ENCODE data around the gene GATB.

Gene GATB

GRCh38 chr4:151771664-151772063 lies 10.9 kb upstream of the GATB start:
- Histone ChIP-seq H2AFZ (ENCODE audit: low read depth) (no peak overlapping the region), H3K4me1 (ENCODE audit: low read depth, poor library complexity, severe bottlenecking) (peaks cover 5% of the 10 kb centered on the region), H3K27me3 (ENCODE audit: insufficient read depth, low read depth) (no peaks in the 10 kb centered on the region), H3K9ac (no peak overlapping the region), H4K20me1 (ENCODE audit: insufficient read depth) (no peaks in the 10 kb centered on the region), H3K27ac (no peak overlapping the region), H3K79me2 (ENCODE audit: insufficient read depth, low read depth) (no peaks in the 10 kb centered on the region), H3K4me2 (no peak overlapping the region), H3K4me3 (IDR thresholded peaks at IDR 0.05; ENCODE audit: insufficient read depth, low read depth, low read length) (no peak overlapping the region), H3K36me3 (ENCODE audit: insufficient read depth) (no peaks in the 10 kb centered on the region)
- TF ChIP-seq CTCF (conservative IDR thresholded peaks at IDR 0.05; ENCODE audit: low read depth, low read length) = no peak

- peaks cover 5% of the 10 kb centered on the region for H3K4me1 ChIP-seq (ENCODE audit: low read depth, poor library complexity, severe bottlenecking)
- no peak overlapping the region for H3K4me2 ChIP-seq
- H3K27me3 ChIP-seq (ENCODE audit: insufficient read depth, low read depth) = no peaks in the 10 kb centered on the region
- no peaks in the 10 kb centered on the region for H4K20me1 ChIP-seq (ENCODE audit: insufficient read depth)
- no peak overlapping the region for H3K27ac ChIP-seq
- H3K4me3 ChIP-seq (IDR thresholded peaks at IDR 0.05; ENCODE audit: insufficient read depth, low read depth, low read length) = no peak overlapping the region
- H3K79me2 ChIP-seq (ENCODE audit: insufficient read depth, low read depth) = no peaks in the 10 kb centered on the region
- H3K9ac ChIP-seq = no peak overlapping the region
- no peaks in the 10 kb centered on the region for H3K36me3 ChIP-seq (ENCODE audit: insufficient read depth)
- no peak overlapping the region for H2AFZ ChIP-seq (ENCODE audit: low read depth)
- TF ChIP-seq CTCF (conservative IDR thresholded peaks at IDR 0.05; ENCODE audit: low read depth, low read length) = no peak
Measured at GRCh38 chr4:151770154-151770553, 9.3 kb upstream of the GATB start.

GRCh38 chr4:151768835-151769234 lies 8.0 kb upstream of the GATB start:
- Histone ChIP-seq H3K9ac (no peak overlapping the region), H4K20me1 (ENCODE audit: insufficient read depth) (no peaks in the 10 kb centered on the region), H3K4me2 (no peak overlapping the region), H3K79me2 (ENCODE audit: insufficient read depth, low read depth) (no peaks in the 10 kb centered on the region), H3K27me3 (ENCODE audit: insufficient read depth, low read depth) (no peaks in the 10 kb centered on the region), H3K4me1 (ENCODE audit: low read depth, poor library complexity, severe bottlenecking) (peaks cover 5% of the 10 kb centered on the region), H3K4me3 (IDR thresholded peaks at IDR 0.05; ENCODE audit: insufficient read depth, low read depth, low read length) (no peak overlapping the region), H3K27ac (no peak overlapping the region), H2AFZ (ENCODE audit: low read depth) (no peak overlapping the region), H3K36me3 (ENCODE audit: insufficient read depth) (no peaks in the 10 kb centered on the region)
- TF ChIP-seq CTCF (conservative IDR thresholded peaks at IDR 0.05; ENCODE audit: low read depth, low read length) = no peak

- Histone ChIP-seq H3K79me2 (ENCODE audit: insufficient read depth, low read depth) (no peaks in the 10 kb centered on the region), H2AFZ (ENCODE audit: low read depth) (no peak overlapping the region), H3K4me1 (ENCODE audit: low read depth, poor library complexity, severe bottlenecking) (peaks cover 7% of the 10 kb centered on the region), H3K4me2 (no peak overlapping the region), H4K20me1 (ENCODE audit: insufficient read depth) (no peaks in the 10 kb centered on the region), H3K36me3 (ENCODE audit: insufficient read depth) (no peaks in the 10 kb centered on the region), H3K27ac (no peak overlapping the region), H3K4me3 (IDR thresholded peaks at IDR 0.05; ENCODE audit: insufficient read depth, low read depth, low read length) (no peak overlapping the region), H3K9ac (no peak overlapping the region), H3K27me3 (ENCODE audit: insufficient read depth, low read depth) (no peaks in the 10 kb centered on the region)
- no peak for TF ChIP-seq CTCF (conservative IDR thresholded peaks at IDR 0.05; ENCODE audit: low read depth, low read length)
Measured at GRCh38 chr4:151766691-151767090, 5.9 kb upstream of the GATB start.

All from KMS-11 (cell line).